ENCODE results near the gene DAB1. TPM values are rescaled to one million over a fixed set of nuclear protein-coding genes. Genes with fewer than 3 reads are reported as not detected.

DAB1 gene
- polyA plus RNA-seq, 6 donors from 2014 or later, result 0.11 TPM; not detected in 5

DNA sequence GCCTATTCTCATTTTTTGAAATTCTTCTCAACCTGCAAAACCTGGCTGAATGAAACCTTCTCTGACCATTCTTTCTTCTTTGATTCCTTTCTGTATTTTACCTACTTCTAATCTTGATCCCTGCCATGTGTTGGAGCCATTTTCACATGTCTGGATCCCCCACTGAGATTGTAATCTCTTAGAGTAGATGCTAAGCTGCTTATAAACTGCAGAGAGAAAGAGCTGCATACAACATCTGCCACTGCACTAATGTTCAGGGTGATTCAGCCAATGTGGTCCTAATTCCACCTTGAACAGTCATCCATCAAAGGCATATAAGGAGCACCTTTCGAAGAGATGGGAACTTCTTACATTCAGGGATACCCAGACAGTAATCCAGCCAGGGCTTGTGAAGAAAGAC is 16.2 kb upstream of the DAB1 start:
- Mint-ChIP-seq H3K27ac (no peak overlapping the region), H3K36me3 (no peaks in the 10 kb centered on the region), H3K9me3 (peaks cover 0 to 4% (median 0%) of the 10 kb centered on the region in 7 donors), H3K4me1 (no peaks in the 10 kb centered on the region), H3K4me3 (no peak overlapping the region), H3K27me3 (peaks cover 0 to 6% (median 4%) of the 10 kb centered on the region in 3 donors)
- DNase-seq (no peak), ATAC-seq (ENCODE audit: low read depth in 2 of 2) (no peak)

- Mint-ChIP-seq H3K4me3 (no peak overlapping the region), H3K27ac (no peak overlapping the region), H3K36me3 (no peaks in the 10 kb centered on the region), H3K27me3 (peaks cover 0 to 10% (median 4%) of the 10 kb centered on the region in 3 donors), H3K9me3 (peaks cover 0 to 24% (median 3%) of the 10 kb centered on the region in 7 donors), H3K4me1 (no peaks in the 10 kb centered on the region)
- ATAC-seq (ENCODE audit: low read depth in 2 of 2) (no peak), DNase-seq (no peak)
These were observed 7.5 kb upstream of the DAB1 start for GRCh38 chr1:57431400-57431799.

DNA sequence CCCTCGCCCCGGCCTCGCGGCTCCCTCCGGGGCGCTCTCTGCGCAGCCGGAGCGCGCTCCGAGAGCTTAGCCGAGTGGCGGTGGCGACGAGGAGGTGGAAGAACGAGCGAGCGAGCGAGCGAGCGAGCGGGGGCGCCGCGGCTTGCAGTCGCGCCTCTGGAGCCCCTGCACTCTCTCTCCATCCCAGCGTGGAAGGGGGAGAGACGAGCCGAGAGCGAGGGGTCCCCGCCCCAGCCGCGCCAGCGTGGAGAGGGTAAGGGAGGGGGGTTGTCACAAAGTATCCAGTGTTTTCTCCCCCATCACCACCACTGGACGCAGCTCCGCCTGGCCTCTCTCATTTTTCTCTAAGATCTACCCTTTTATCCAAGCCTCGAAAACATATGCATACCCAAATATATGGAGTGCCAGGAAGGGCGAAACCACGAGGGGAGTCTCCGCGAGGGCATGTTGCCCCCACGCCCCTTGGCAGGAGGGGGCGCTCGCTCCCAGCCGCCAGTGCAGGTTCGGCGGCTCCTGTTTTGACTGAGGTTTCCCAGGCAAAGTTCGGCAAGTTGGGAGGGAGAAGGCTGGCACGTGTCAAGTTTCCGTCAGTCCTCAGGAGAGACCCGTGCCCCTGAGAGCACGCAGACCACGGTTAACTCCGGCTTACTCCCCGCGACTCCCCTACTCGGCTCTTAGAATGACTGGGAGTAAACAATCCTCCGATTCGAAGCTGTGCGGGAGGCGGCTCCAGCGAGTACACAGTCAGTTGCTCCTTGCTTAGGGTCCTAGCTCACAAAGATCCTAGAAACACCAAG is 569 bp upstream of the DAB1 start:
- H3K36me3 Mint-ChIP-seq, result no peaks in the 10 kb centered on the region
- H3K4me1 Mint-ChIP-seq, result peaks cover 0 to 11% (median 9%) of the 10 kb centered on the region in 3 donors
- no peak overlapping the region for H3K4me3 Mint-ChIP-seq
- peaks cover 38 to 61% (median 41%) of the 10 kb centered on the region in 3 donors for H3K27me3 Mint-ChIP-seq
- no peak overlapping the region for H3K27ac Mint-ChIP-seq
- DNase-seq (no peak), ATAC-seq (ENCODE audit: low read depth in 2 of 2) (no peak)
- peaks cover 0 to 14% (median 2%) of the 10 kb centered on the region in 7 donors for H3K9me3 Mint-ChIP-seq

- Mint-ChIP-seq H3K27ac (no peak overlapping the region), H3K36me3 (no peaks in the 10 kb centered on the region), H3K9me3 (peaks cover 0 to 11% (median under 1%) of the 10 kb centered on the region in 7 donors), H3K4me1 (peaks cover 0 to 11% (median 9%) of the 10 kb centered on the region in 3 donors), H3K4me3 (no peak overlapping the region), H3K27me3 (peaks cover 41 to 59% (median 45%) of the 10 kb centered on the region in 3 donors)
- DNase-seq (no peak), ATAC-seq (ENCODE audit: low read depth in 2 of 2) (no peak)
These were observed 665 bp downstream of the DAB1 start for GRCh38 chr1:57423135-57423655.

DNA sequence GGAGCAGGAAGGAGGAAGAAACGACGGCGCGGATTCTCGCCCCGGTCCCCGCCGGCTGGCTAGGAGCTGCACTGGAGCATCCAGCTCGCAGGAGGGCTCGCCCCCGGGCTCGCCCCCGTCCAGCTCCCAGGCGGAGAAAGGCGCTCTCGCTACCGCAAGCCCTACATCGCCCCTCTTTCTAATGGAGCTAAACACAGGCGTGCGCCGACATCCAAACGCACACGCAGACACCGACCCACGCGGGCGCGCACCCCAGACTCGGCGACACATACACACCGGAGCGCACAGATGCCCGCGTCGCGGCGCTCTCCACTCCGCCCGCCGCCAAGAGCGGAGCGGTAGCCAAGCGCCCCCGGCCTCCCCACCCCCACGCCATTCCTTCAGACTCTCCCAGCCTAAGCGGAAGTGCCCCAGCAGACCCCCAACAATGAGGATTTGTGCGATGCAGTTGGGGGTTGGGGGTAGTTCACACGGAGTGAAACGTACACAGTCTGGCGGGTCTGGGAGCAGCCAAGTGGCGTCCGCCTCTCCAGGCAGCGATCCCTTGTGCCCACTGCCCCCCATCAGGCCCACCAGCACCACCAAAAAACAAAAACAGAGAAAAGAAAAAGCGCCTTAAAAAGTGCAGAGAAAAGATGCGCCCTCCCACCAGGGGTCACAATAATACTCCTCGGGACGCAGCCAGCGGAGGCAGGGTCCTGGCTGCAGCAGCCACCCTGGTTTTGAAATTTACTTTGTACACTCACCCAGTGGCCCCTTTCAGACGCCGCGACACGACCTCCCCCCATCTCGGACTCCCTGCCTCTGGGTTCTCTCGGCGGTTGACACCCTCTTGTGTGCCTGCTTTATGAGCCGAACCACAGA is 1.4 kb downstream of the DAB1 start:
- peaks cover 48 to 62% (median 52%) of the 10 kb centered on the region in 3 donors for H3K27me3 Mint-ChIP-seq
- H3K4me3 Mint-ChIP-seq, result peak overlapping the region in 2 of 8 donors; percentile 23 to 37
- DNase-seq (no peak), ATAC-seq (ENCODE audit: low read depth in 2 of 2) (no peak)
- no peaks in the 10 kb centered on the region for H3K36me3 Mint-ChIP-seq
- peaks cover 0 to 11% (median 9%) of the 10 kb centered on the region in 3 donors for H3K4me1 Mint-ChIP-seq
- H3K9me3 Mint-ChIP-seq, result peaks cover 0 to 11% (median 0%) of the 10 kb centered on the region in 7 donors
- no peak overlapping the region for H3K27ac Mint-ChIP-seq

DNA sequence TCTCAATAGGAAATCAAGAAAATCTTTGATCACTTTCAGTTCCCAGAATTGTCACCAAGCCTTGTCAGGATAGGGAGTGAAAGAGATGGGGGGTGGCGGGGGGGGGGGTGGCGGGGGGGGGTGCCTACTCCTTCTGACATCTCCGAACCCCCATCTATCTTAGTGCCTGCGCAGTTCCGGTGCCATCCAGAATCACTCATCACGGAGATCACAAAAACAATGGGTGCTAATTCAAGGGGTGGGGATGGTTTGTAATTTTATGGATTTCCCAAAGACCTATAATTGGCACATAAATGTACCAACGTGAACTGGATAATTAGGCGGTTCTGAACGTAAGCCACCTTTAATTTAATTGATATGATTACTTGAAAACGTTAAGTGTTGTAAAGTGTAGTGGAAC is 2.1 kb downstream of the DAB1 start:
- Mint-ChIP-seq H3K27ac (no peak overlapping the region), H3K9me3 (peaks cover 0 to 11% (median 0%) of the 10 kb centered on the region in 7 donors), H3K4me1 (peaks cover 0 to 11% (median 9%) of the 10 kb centered on the region in 3 donors), H3K4me3 (no peak overlapping the region), H3K27me3 (peaks cover 48 to 62% (median 51%) of the 10 kb centered on the region in 3 donors), H3K36me3 (no peaks in the 10 kb centered on the region)
- DNase-seq, result no peak
- no peak for ATAC-seq (ENCODE audit: low read depth in 2 of 2)

DNA sequence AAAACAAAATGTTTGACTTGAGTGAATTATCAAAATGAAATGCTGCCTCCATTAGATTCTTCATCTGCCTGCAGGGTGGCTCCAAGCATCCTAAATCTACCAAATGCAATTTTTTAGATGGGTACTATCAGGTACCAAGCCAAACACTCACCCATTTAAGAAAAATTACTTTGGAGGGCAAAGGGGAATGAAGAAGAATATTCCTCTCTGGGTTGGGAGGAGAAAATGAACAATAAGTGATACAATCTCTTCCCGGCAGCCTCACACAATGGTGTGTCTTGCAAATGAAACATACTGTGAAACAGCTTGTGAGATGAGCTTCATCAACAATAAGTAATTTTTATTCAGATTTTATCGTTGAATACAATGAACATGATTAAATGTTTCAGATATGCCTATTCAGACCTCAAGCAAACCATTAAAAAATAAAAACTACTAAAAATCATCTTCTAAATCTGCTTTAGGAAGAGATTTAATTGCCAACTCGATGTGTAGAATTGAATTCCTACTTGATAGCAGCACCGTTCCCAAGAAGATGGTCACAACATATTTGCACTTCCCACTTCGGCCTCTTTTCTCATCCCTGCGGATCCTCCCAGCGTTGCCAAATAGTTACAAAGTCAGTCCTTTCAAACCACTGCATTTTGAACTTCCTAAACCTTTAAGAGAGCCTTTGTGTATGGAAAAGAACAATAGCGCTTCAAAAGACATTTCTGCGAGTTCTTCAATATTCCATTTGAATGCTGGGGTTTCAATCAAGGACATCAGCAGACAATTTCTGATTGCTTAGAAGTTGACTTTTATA is 2.7 kb downstream of the DAB1 start:
- H3K27ac Mint-ChIP-seq, result no peak overlapping the region
- ATAC-seq (ENCODE audit: low read depth in 2 of 2), result no peak
- no peak overlapping the region for H3K4me3 Mint-ChIP-seq
- peaks cover 45 to 57% (median 48%) of the 10 kb centered on the region in 3 donors for H3K27me3 Mint-ChIP-seq
- H3K9me3 Mint-ChIP-seq, result peaks cover 0 to 10% (median 0%) of the 10 kb centered on the region in 7 donors
- peaks cover 0 to 11% (median 9%) of the 10 kb centered on the region in 3 donors for H3K4me1 Mint-ChIP-seq
- H3K36me3 Mint-ChIP-seq, result no peaks in the 10 kb centered on the region
- DNase-seq, result no peak

- Mint-ChIP-seq H3K4me1 (peaks cover 0 to 11% (median 6%) of the 10 kb centered on the region in 3 donors), H3K9me3 (peaks cover 0 to 4% (median 0%) of the 10 kb centered on the region in 7 donors), H3K36me3 (no peaks in the 10 kb centered on the region), H3K27me3 (peaks cover 25 to 37% (median 31%) of the 10 kb centered on the region in 3 donors), H3K4me3 (no peak overlapping the region), H3K27ac (no peak overlapping the region)
- ATAC-seq (ENCODE audit: low read depth in 2 of 2) (no peak), DNase-seq (no peak)
These were observed 4.9 kb downstream of the DAB1 start for GRCh38 chr1:57418971-57419370.

GRCh38 chr1:57411262-57411661 is 12.6 kb downstream of the DAB1 start:
- H3K27ac Mint-ChIP-seq, result no peak overlapping the region
- H3K27me3 Mint-ChIP-seq, result peaks cover 0 to 8% (median 3%) of the 10 kb centered on the region in 3 donors
- no peak for DNase-seq
- peaks cover 0 to 13% (median 4%) of the 10 kb centered on the region in 7 donors for H3K9me3 Mint-ChIP-seq
- ATAC-seq (ENCODE audit: low read depth in 2 of 2), result no peak
- no peak overlapping the region for H3K4me3 Mint-ChIP-seq
- no peaks in the 10 kb centered on the region for H3K4me1 Mint-ChIP-seq
- no peaks in the 10 kb centered on the region for H3K36me3 Mint-ChIP-seq

GRCh38 chr1:57410508-57410907 is 13.4 kb downstream of the DAB1 start:
- no peak for DNase-seq
- Mint-ChIP-seq H3K36me3 (no peaks in the 10 kb centered on the region), H3K27me3 (peaks cover 0 to 8% (median 3%) of the 10 kb centered on the region in 3 donors), H3K4me1 (no peaks in the 10 kb centered on the region), H3K4me3 (no peak overlapping the region), H3K27ac (no peak overlapping the region), H3K9me3 (peaks cover 0 to 13% (median 4%) of the 10 kb centered on the region in 7 donors)
- ATAC-seq (ENCODE audit: low read depth in 2 of 2), result no peak

DNA sequence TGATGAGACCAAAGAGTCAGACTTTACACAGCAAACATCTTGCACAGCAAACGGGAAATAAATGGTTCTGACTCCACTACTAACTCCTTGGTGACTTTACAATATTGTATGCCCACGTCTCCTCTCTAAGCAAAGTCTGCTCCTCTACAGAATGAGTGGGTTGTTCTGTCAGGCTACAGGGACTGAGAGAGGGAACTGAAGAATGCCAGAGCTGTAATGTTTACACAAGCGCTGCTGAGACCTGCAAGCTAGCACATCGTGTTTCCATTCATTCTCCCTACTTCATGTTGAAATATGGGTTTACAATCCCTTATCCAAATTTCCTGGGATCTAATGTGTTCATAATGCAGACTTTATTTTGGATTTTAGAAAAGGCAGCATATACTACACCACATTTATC is 15.9 kb downstream of the DAB1 start:
- H3K27me3 Mint-ChIP-seq, result peaks cover 0 to 8% (median 3%) of the 10 kb centered on the region in 3 donors
- no peak for DNase-seq
- no peak overlapping the region for H3K27ac Mint-ChIP-seq
- H3K9me3 Mint-ChIP-seq, result peaks cover 0 to 10% (median 4%) of the 10 kb centered on the region in 7 donors
- H3K36me3 Mint-ChIP-seq, result no peaks in the 10 kb centered on the region
- no peaks in the 10 kb centered on the region for H3K4me1 Mint-ChIP-seq
- no peak overlapping the region for H3K4me3 Mint-ChIP-seq
- no peak for ATAC-seq (ENCODE audit: low read depth in 2 of 2)

DNA sequence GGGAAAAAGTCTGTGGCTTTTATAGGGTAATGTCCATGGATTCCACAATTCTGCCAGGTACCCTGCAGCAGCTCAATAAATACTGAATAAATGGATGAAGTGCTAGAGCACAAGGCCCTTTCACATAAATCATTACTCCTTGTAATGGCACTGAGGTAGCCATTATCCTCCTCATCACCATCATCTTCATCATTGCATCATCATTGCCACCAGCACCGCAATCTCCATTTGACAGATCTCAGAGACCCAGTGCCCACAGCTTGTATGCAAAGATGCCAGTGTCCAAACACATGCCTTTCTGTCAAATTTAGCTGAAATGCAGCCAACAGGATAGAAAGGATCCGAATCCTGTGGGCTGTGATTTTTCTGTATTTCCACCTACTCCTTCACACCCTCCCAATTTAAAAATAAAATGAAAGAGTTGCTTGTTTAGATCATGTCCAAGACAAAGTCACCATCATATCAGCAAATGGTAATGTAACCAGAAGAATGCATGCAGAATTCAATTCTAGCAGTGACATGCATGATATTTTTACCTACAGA is 17.4 kb downstream of the DAB1 start:
- no peak for DNase-seq
- no peak overlapping the region for H3K4me3 Mint-ChIP-seq
- no peaks in the 10 kb centered on the region for H3K4me1 Mint-ChIP-seq
- peaks cover 0 to 8% (median 3%) of the 10 kb centered on the region in 3 donors for H3K27me3 Mint-ChIP-seq
- ATAC-seq (ENCODE audit: low read depth in 2 of 2), result no peak
- H3K27ac Mint-ChIP-seq, result no peak overlapping the region
- no peaks in the 10 kb centered on the region for H3K36me3 Mint-ChIP-seq
- peaks cover 0 to 4% (median 0%) of the 10 kb centered on the region in 7 donors for H3K9me3 Mint-ChIP-seq

Measured in naive B cell (primary cell).